ENCODE measurements around the gene CACNG6. TPM values are rescaled to one million over a fixed set of nuclear protein-coding genes. Genes with fewer than 3 reads are reported as not detected.
"Not testable (repeated sequence)": the region's sequence is repeated elsewhere in the genome, so short reads cannot be mapped to it uniquely, and the experiment has no call there.

Gene CACNG6
- total RNA-seq, 6 donors from 2014 or later: 1.5 to 11.5 (median 5.6) TPM; not detected in 2

- ATAC-seq (ENCODE audit: low FRiP score in 2 of 2) (no peak), DNase-seq (no peak)
- H3K9me3 ChIP-seq: no peaks in the 10 kb centered on the region
- no peaks in the 10 kb centered on the region for H3K36me3 ChIP-seq
- WGBS, 2 donors: 40 to 41% methylated on average over 9 of the region's 9 CpGs
- H3K4me1 ChIP-seq: no peaks in the 10 kb centered on the region
- no peak overlapping the region for H3K27ac ChIP-seq
- no peak overlapping the region for H3K4me3 ChIP-seq
- TF ChIP-seq EP300 (IDR thresholded peaks at IDR 0.05): no peak
- TF ChIP-seq POLR2AphosphoS5 (IDR thresholded peaks at IDR 0.05): no peak
- no peak for TF ChIP-seq POLR2A (IDR thresholded peaks at IDR 0.05)
- no peak for TF ChIP-seq CTCF (IDR thresholded peaks at IDR 0.05)
- peaks cover 0 to 20% (median 13%) of the 10 kb centered on the region in 4 donors for H3K27me3 ChIP-seq
Observed at GRCh38 chr19:53945441-53945840, 46.0 kb upstream of the CACNG6 start.

GRCh38 chr19:53945998-53946397 is 45.4 kb upstream of the CACNG6 start:
- Histone ChIP-seq H3K4me1 (no peaks in the 10 kb centered on the region), H3K36me3 (no peaks in the 10 kb centered on the region), H3K4me3 (no peak overlapping the region), H3K27ac (no peak overlapping the region), H3K27me3 (peaks cover 0 to 20% (median 13%) of the 10 kb centered on the region in 4 donors), H3K9me3 (no peaks in the 10 kb centered on the region)
- TF ChIP-seq CTCF (IDR thresholded peaks at IDR 0.05) (no peak), POLR2A (IDR thresholded peaks at IDR 0.05) (no peak), EP300 (IDR thresholded peaks at IDR 0.05) (no peak), POLR2AphosphoS5 (IDR thresholded peaks at IDR 0.05) (no peak)
- DNase-seq (no peak), ATAC-seq (ENCODE audit: low FRiP score in 2 of 2) (no peak)
- WGBS, 2 donors: 92 to 94% methylated on average over 2 of the region's 2 CpGs

- no peak for TF ChIP-seq CTCF (IDR thresholded peaks at IDR 0.05)
- TF ChIP-seq POLR2A (IDR thresholded peaks at IDR 0.05): no peak
- no peak for TF ChIP-seq EP300 (IDR thresholded peaks at IDR 0.05)
- TF ChIP-seq POLR2AphosphoS5 (IDR thresholded peaks at IDR 0.05): no peak
- DNase-seq: no peak
- Histone ChIP-seq H3K27ac (no peak overlapping the region), H3K27me3 (peaks cover 0 to 8% (median 3%) of the 10 kb centered on the region in 4 donors), H3K36me3 (no peaks in the 10 kb centered on the region), H3K4me3 (no peak overlapping the region), H3K4me1 (no peaks in the 10 kb centered on the region), H3K9me3 (no peaks in the 10 kb centered on the region)
- ATAC-seq (ENCODE audit: low FRiP score in 2 of 2): no peak
- WGBS, 2 donors: 60 to 78% methylated on average over 5 of the region's 5 CpGs
Observed at GRCh38 chr19:53947624-53948023, 43.8 kb upstream of the CACNG6 start.

- H3K4me3 ChIP-seq; DNase-seq; H3K9me3 ChIP-seq; H3K36me3 ChIP-seq; H3K4me1 ChIP-seq; H3K27ac ChIP-seq; H3K27me3 ChIP-seq; ATAC-seq (ENCODE audit: low FRiP score in 2 of 2): not testable (repeated sequence)
- whole genome bisulfite sequencing, 2 donors: 88 to 90% methylated on average over 5 of the region's 5 CpGs
Observed at GRCh38 chr19:53948611-53949010, 42.8 kb upstream of the CACNG6 start.

- no peaks in the 10 kb centered on the region for H3K9me3 ChIP-seq
- H3K4me1 ChIP-seq: no peaks in the 10 kb centered on the region
- H3K36me3 ChIP-seq: no peaks in the 10 kb centered on the region
- no peak overlapping the region for H3K4me3 ChIP-seq
- 39 to 42% methylated on average over 11 of the region's 11 CpGs for WGBS, 2 donors
- H3K27ac ChIP-seq: no peak overlapping the region
- DNase-seq (no peak), ATAC-seq (ENCODE audit: low FRiP score in 2 of 2) (no peak)
- H3K27me3 ChIP-seq: no peaks in the 10 kb centered on the region
- TF ChIP-seq POLR2A (IDR thresholded peaks at IDR 0.05): no peak
- no peak for TF ChIP-seq EP300 (IDR thresholded peaks at IDR 0.05)
- TF ChIP-seq CTCF (IDR thresholded peaks at IDR 0.05): no peak
- no peak for TF ChIP-seq POLR2AphosphoS5 (IDR thresholded peaks at IDR 0.05)
Observed at GRCh38 chr19:53951436-53951835, 40.0 kb upstream of the CACNG6 start.

Measured in upper lobe of left lung (tissue), 6 donors.